ENCODE measurements around the gene SLIT3. TPM values are rescaled to one million over a fixed set of nuclear protein-coding genes. Genes with fewer than 3 reads are reported as not detected.

Gene SLIT3
- total RNA-seq, 2 experiments from 2014 or later, result 1.8 to 2.1 TPM

- H3K36me3 Mint-ChIP-seq, result no peaks in the 10 kb centered on the region
- intact Hi-C loops (cut with micrococcal nuclease), result no loop called here
- H3K4me3 Mint-ChIP-seq, result no peak overlapping the region
- no peaks in the 10 kb centered on the region for H3K4me1 Mint-ChIP-seq (ENCODE audit: low read depth)
- no peak for DNase-seq
- H3K27ac Mint-ChIP-seq, result no peak overlapping the region
- POLR2A ChIA-PET, result no interaction called here
- H3K9me3 Mint-ChIP-seq, result no peaks in the 10 kb centered on the region
- CTCF ChIA-PET, result no interaction called here
- H3K27me3 Mint-ChIP-seq, result peaks cover 17% of the 10 kb centered on the region
Measured at GRCh38 chr5:169295306-169295705, 5.6 kb downstream of the SLIT3 start.

GRCh38 chr5:169294621-169295020 is 6.3 kb downstream of the SLIT3 start:
- H3K27me3 Mint-ChIP-seq, result peaks cover 11% of the 10 kb centered on the region
- ChIA-PET CTCF (no interaction called here), POLR2A (no interaction called here)
- H3K27ac Mint-ChIP-seq, result no peak overlapping the region
- intact Hi-C loops (cut with micrococcal nuclease), result no loop called here
- no peaks in the 10 kb centered on the region for H3K4me1 Mint-ChIP-seq (ENCODE audit: low read depth)
- DNase-seq, result no peak
- H3K4me3 Mint-ChIP-seq, result no peak overlapping the region
- H3K9me3 Mint-ChIP-seq, result no peaks in the 10 kb centered on the region
- no peaks in the 10 kb centered on the region for H3K36me3 Mint-ChIP-seq

DNA sequence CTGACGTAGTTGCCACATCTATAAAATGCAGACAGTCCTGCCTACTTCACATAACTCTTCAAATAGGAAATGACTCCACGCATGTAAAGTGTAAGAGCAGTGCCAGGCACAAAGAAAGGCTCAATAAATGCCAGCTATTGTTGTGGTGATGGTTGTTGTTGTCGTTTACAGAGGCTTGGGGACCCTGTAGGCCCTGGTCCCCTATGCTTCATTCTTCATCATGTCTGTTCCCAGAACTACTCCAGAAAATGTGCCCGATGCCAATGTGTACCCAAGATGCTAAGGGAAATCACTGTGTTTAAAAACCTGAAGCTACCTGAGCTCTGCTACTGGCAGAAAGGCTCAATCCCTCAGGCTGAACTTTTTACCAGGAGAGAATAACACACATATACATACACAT is 9.1 kb downstream of the SLIT3 start:
- no peak for DNase-seq
- Mint-ChIP-seq H3K4me3 (no peak overlapping the region), H3K9me3 (no peaks in the 10 kb centered on the region), H3K27me3 (peaks cover under 1% of the 10 kb centered on the region), H3K27ac (no peak overlapping the region), H3K4me1 (ENCODE audit: low read depth) (no peaks in the 10 kb centered on the region), H3K36me3 (no peaks in the 10 kb centered on the region)
- ChIA-PET CTCF (interaction anchor here (1.7 kb wide), 1 partner anchor 11 kb away, joined by 5 read pairs; no protein-coding TSS in a partner anchor), POLR2A (no interaction called here)
- intact Hi-C loops (cut with micrococcal nuclease), result no loop called here

GRCh38 chr5:169290895-169291294 is 10.0 kb downstream of the SLIT3 start:
- POLR2A ChIA-PET, result no interaction called here
- Mint-ChIP-seq H3K36me3 (no peaks in the 10 kb centered on the region), H3K27me3 (peaks cover 2% of the 10 kb centered on the region), H3K4me1 (ENCODE audit: low read depth) (no peaks in the 10 kb centered on the region), H3K27ac (no peak overlapping the region), H3K9me3 (peaks cover 1% of the 10 kb centered on the region), H3K4me3 (no peak overlapping the region)
- intact Hi-C loops (cut with micrococcal nuclease), result no loop called here
- no peak for DNase-seq
- CTCF ChIA-PET, result no interaction called here

DNA sequence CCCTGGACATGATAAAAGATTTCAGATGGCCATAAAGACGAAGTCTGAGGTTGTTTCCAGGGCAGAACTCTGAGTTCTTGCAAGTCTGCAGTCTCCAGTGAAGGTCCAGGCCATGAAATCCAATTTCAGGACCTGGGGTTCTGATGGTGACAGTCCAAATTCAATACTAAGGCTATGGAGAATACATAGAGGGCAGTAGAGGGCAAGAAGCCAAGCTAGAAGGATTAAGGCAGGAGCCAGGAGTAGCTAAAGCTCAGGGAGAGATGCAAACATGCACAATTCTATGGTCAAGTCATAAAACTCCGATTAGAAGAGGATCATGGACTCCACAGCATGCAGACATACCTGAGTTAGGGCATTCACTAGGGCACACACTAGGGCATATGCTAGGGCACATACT is 11.4 kb downstream of the SLIT3 start:
- ChIA-PET POLR2A (no interaction called here), CTCF (no interaction called here)
- intact Hi-C loops (cut with micrococcal nuclease), result no loop called here
- Mint-ChIP-seq H3K27ac (no peak overlapping the region), H3K36me3 (no peaks in the 10 kb centered on the region), H3K27me3 (peaks cover 2% of the 10 kb centered on the region), H3K9me3 (peaks cover 6% of the 10 kb centered on the region), H3K4me1 (ENCODE audit: low read depth) (no peaks in the 10 kb centered on the region), H3K4me3 (no peak overlapping the region)
- no peak for DNase-seq

DNA sequence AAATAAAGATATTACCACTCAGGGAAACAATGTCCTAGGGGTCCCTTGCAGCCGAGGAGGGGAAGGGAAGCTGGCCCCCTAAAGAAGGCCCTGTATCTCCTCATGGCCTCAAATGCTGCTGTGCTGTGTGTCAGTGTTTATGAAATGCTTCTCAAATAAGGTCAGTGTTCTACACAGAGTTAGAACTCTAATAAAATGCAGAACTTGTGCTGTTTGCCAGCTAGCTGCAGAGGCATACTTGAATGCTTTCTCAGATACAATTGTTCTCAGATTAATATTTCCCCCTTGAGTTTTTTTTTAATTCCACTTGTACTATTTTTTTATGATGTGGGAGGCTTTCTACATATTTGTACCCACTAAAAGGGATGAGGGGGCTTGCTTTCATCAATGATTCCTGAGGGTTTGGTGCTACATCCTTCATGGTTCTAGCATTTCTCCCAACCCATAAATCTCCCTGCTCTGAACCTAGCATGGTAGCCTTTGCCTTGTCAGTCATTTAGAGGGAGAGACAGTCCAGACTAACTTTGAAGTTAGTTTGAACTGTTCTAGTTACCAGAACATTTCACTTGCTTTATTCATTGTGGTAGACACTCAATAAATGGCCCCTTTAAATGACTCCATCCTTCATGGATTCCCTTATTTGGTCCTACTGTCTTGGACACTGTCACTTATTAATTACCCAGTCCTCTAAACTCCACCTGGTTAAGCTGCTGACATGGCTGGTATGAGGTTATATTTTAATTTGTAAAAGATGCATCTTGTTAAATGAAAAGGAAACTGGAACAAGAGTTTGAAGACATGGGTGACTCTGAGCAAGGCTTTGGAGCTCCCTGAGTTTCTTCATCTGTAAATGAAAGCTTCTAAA is 12.6 kb downstream of the SLIT3 start:
- Mint-ChIP-seq H3K4me1 (ENCODE audit: low read depth) (no peaks in the 10 kb centered on the region), H3K36me3 (no peaks in the 10 kb centered on the region), H3K9me3 (peaks cover 6% of the 10 kb centered on the region), H3K27me3 (peaks cover 2% of the 10 kb centered on the region), H3K4me3 (no peak overlapping the region), H3K27ac (no peak overlapping the region)
- ChIA-PET CTCF (no interaction called here), POLR2A (no interaction called here)
- DNase-seq, result no peak
- intact Hi-C loops (cut with micrococcal nuclease), result no loop called here

DNA sequence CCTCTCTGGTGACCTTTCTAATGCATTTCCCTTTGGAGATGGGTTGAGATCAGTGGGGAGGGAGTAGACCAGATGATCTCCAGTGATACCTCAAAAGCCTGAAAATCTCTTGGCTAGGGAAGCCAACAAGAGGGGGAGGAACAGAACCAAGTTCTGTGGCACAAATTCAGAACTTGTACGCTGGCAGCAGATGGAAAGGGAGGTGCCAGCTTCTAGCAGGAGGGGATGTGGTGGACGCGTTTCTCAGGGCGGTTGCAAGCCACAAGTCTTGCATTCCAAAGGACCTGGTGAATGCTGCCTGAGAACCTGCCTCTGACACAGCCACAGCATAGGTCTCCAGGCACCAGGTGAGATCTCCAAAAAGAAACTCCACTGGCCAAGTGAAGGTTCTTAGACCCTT is 13.4 kb downstream of the SLIT3 start:
- ChIA-PET POLR2A (no interaction called here), CTCF (interaction anchor here (0.6 kb wide), 1 partner anchor 295 kb away, joined by 3 read pairs; no protein-coding TSS in a partner anchor)
- intact Hi-C loops (cut with micrococcal nuclease), result no loop called here
- Mint-ChIP-seq H3K27me3 (peaks cover 2% of the 10 kb centered on the region), H3K27ac (no peak overlapping the region), H3K36me3 (no peaks in the 10 kb centered on the region), H3K4me1 (ENCODE audit: low read depth) (no peaks in the 10 kb centered on the region), H3K4me3 (no peak overlapping the region), H3K9me3 (peaks cover 6% of the 10 kb centered on the region)
- no peak for DNase-seq

DNA sequence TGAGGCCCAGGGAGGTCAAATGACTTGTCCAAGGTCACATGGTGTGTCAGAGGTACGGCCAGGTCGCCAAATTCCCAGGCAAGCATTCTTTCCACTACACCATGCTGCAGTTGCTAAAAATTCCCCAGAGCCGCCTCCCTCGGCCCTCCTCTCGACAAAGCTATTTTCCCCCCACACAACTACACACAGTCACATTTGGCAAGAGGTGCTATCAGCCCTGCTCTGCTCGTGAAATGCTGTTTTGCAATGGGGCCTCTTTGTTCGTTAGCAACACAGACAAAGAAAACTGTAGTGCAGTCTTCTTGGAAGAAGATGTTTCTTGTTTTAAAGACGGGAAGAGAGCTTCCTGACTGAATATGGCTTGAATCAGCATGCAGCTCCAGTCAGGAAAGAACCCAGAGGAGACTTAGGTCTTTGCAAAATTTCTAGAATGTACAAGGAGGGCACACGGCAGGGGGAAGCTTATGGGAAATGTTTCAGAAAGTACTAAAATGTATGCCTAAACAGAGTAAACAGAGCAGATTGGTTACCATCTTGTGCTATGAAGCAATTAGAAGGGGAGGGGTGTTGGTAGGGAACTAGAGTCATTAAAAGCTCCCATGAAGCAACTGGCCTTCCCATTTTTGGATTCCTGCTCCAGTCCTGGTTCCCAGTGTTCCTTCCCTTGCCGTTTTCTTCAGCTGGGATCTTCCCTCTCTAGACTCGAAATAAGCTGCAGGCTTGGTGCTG is 14.2 kb downstream of the SLIT3 start:
- Mint-ChIP-seq H3K36me3 (no peaks in the 10 kb centered on the region), H3K27me3 (peaks cover 2% of the 10 kb centered on the region), H3K4me3 (no peak overlapping the region), H3K27ac (no peak overlapping the region), H3K9me3 (peaks cover 6% of the 10 kb centered on the region), H3K4me1 (ENCODE audit: low read depth) (no peaks in the 10 kb centered on the region)
- POLR2A ChIA-PET, result interaction anchor here (0.6 kb wide), 1 partner anchor 467 kb away, joined by 3 read pairs; no protein-coding TSS in a partner anchor
- intact Hi-C loops (cut with micrococcal nuclease), result no loop called here
- CTCF ChIA-PET, result no interaction called here
- DNase-seq, result no peak

GRCh38 chr5:169283887-169284286 is 17.1 kb downstream of the SLIT3 start:
- no peak for DNase-seq
- no peaks in the 10 kb centered on the region for H3K36me3 Mint-ChIP-seq
- intact Hi-C loops (cut with micrococcal nuclease), result no loop called here
- no peaks in the 10 kb centered on the region for H3K4me1 Mint-ChIP-seq (ENCODE audit: low read depth)
- no peak overlapping the region for H3K4me3 Mint-ChIP-seq
- ChIA-PET CTCF (no interaction called here), POLR2A (no interaction called here)
- peaks cover 3% of the 10 kb centered on the region for H3K27me3 Mint-ChIP-seq
- H3K27ac Mint-ChIP-seq, result no peak overlapping the region
- H3K9me3 Mint-ChIP-seq, result peaks cover 6% of the 10 kb centered on the region

GRCh38 chr5:169281625-169282024 is 19.3 kb downstream of the SLIT3 start:
- H3K9me3 Mint-ChIP-seq, result peaks cover 6% of the 10 kb centered on the region
- intact Hi-C loops (cut with micrococcal nuclease), result no loop called here
- DNase-seq, result no peak
- H3K4me3 Mint-ChIP-seq, result no peak overlapping the region
- H3K27ac Mint-ChIP-seq, result no peak overlapping the region
- no peaks in the 10 kb centered on the region for H3K4me1 Mint-ChIP-seq (ENCODE audit: low read depth)
- no peaks in the 10 kb centered on the region for H3K36me3 Mint-ChIP-seq
- peaks cover 1% of the 10 kb centered on the region for H3K27me3 Mint-ChIP-seq
- ChIA-PET CTCF (no interaction called here), POLR2A (no interaction called here)

DNA sequence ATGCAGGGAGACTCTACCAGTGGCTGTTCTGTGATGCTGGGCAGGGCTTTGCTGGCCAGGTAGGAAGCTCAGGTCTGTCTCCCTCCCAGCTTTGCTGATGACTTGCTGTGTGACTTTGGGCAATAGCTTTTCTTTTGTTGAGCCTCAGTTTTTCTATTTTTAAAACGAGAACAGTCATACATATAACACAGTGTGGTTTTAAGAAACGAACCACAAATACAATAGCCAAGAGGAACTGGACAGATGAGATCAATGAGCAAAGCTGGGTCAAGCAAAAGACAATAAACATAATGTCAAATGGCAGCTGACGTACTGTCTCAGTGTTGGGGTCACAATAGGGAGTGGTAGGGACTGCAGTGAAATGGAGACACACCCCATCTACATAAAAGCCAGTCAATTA is 20.2 kb downstream of the SLIT3 start:
- no peaks in the 10 kb centered on the region for H3K36me3 Mint-ChIP-seq
- CTCF ChIA-PET, result interaction anchor here (1.1 kb wide), 1 partner anchor 293 kb away, joined by 4 read pairs; no protein-coding TSS in a partner anchor

GRCh38 chr5:169280286-169280685 is 20.7 kb downstream of the SLIT3 start:
- Mint-ChIP-seq H3K4me3 (no peak overlapping the region), H3K27ac (no peak overlapping the region), H3K27me3 (peaks cover 1% of the 10 kb centered on the region), H3K4me1 (ENCODE audit: low read depth) (no peaks in the 10 kb centered on the region), H3K36me3 (no peaks in the 10 kb centered on the region), H3K9me3 (peaks cover 2% of the 10 kb centered on the region)
- ChIA-PET CTCF (interaction anchor here (1.1 kb wide), 1 partner anchor 293 kb away, joined by 4 read pairs; no protein-coding TSS in a partner anchor), POLR2A (no interaction called here)
- intact Hi-C loops (cut with micrococcal nuclease), result no loop called here
- DNase-seq, result no peak

More for the DNA sequence above, 20.2 kb downstream of the SLIT3 start:
- POLR2A ChIA-PET, result no interaction called here
- Mint-ChIP-seq H3K27me3 (peaks cover 1% of the 10 kb centered on the region), H3K4me3 (no peak overlapping the region), H3K9me3 (peaks cover 3% of the 10 kb centered on the region), H3K27ac (no peak overlapping the region), H3K4me1 (ENCODE audit: low read depth) (no peaks in the 10 kb centered on the region)
- intact Hi-C loops (cut with micrococcal nuclease), result no loop called here
- no peak for DNase-seq

Data from activated CD4-positive, alpha-beta memory T cell treated with anti-CD3 and anti-CD28 coated beads for 36 hours (primary cell).